Smooth muscle cell (in vitro differentiated cells): ENCODE measurements around the gene NEK7. TPM values are rescaled to one million over a fixed set of nuclear protein-coding genes. Genes with fewer than 3 reads are reported as not detected.

Source experiments
- DNase-seq: peaks from one replicate; lab custom pipeline; 2025; ENCODE audit not compliant: unreplicated experiment; lab: John Stamatoyannopoulos, UW
- H2AFZ ChIP-seq: fragments of 200-600 bp; sonication (generic); 2 replicates; pipeline ENCODE4 v1.6.0; 2016; ENCODE audit warnings: antibody characterized with exemption, low read depth, mild to moderate bottlenecking
- H3F3A ChIP-seq: fragments of 200-600 bp; sonication (generic); 2 replicates; pipeline ENCODE4 v1.6.0; 2017; ENCODE audit warnings: antibody characterized with exemption, low read depth
- H3K27ac ChIP-seq: fragments of 200-600 bp; sonication (generic); 2 replicates; pipeline ENCODE4 v1.5.1; 2016; ENCODE audit warnings: low read depth, mild to moderate bottlenecking
- H3K27me3 ChIP-seq: fragments of 200-600 bp; sonication (generic); 2 replicates; pipeline ENCODE4 v1.6.1; 2016; ENCODE audit warnings: low read depth, mild to moderate bottlenecking
- H3K36me3 ChIP-seq: fragments of 200-600 bp; sonication (generic); 2 replicates; pipeline ENCODE4 v1.5.1; 2016; ENCODE audit warnings: low read depth
- H3K4me1 ChIP-seq: fragments of 200-600 bp; sonication (generic); 2 replicates; pipeline ENCODE4 v1.5.1; 2016; ENCODE audit warnings: low read depth
- H3K4me2 ChIP-seq: fragments of 200-600 bp; sonication (generic); 2 replicates; pipeline ENCODE4 v1.6.0; 2016; ENCODE audit warnings: mild to moderate bottlenecking
- H3K4me3 ChIP-seq: fragments of 200-600 bp; sonication (generic); 2 replicates; pipeline ENCODE4 v1.5.1; 2016; ENCODE audit warnings: mild to moderate bottlenecking
- H3K79me2 ChIP-seq: fragments of 200-600 bp; sonication (generic); 2 replicates; pipeline ENCODE4 v1.6.0; 2016; ENCODE audit warnings: low read depth, mild to moderate bottlenecking
- H3K9ac ChIP-seq: fragments of 200-600 bp; sonication (generic); 2 replicates; pipeline ENCODE4 v1.6.0; 2016; ENCODE audit warnings: low read depth
- H3K9me3 ChIP-seq: fragments of 200-600 bp; sonication (generic); replicated peaks from 2 replicates; pipeline ENCODE4 v1.5.1; 2016; ENCODE audit warnings: low read depth
- H4K20me1 ChIP-seq: fragments of 200-600 bp; sonication (generic); 2 replicates; pipeline ENCODE4 v1.6.0; 2016; ENCODE audit warnings: low read depth
- WGBS: methylation state at CpG from one replicate; pipeline ENCODE4 v1.1.7; 2016; ENCODE audit warnings: low lambda C conversion rate; 5-methylcytosine and 5-hydroxymethylcytosine counted together
- polyA plus RNA-seq: library from polyadenylated mRNA; unstranded; fragments of >200 nt; fragmentation: Nextera tagmentation; extraction: Ambion mirVana; gene quantifications from 2 replicates; pipeline ENCODE4 v1.2.1, GENCODE V29; 2016
- total RNA-seq: library from RNA; depleted of rRNA; stranded (reverse); fragments of >200 nt; gene quantifications from 2 replicates; pipeline ENCODE4 v1.2.3, GENCODE V29; 2014
- TF ChIP-seq, protein P1 (sequence below): fragments of 200-600 bp; sonication (generic); IDR thresholded peaks from 2 replicates; pipeline ENCODE4 v1.5.1; 2017; ENCODE audit warnings: borderline replicate concordance, mild to moderate bottlenecking, antibody characterized with exemption; ENCODE audit not compliant: insufficient read depth, poor library complexity, severe bottlenecking

The NEK7 gene
- total and polyA plus RNA-seq, 2 experiments from 2014 or later, result 26.1 to 141 TPM

DNA sequence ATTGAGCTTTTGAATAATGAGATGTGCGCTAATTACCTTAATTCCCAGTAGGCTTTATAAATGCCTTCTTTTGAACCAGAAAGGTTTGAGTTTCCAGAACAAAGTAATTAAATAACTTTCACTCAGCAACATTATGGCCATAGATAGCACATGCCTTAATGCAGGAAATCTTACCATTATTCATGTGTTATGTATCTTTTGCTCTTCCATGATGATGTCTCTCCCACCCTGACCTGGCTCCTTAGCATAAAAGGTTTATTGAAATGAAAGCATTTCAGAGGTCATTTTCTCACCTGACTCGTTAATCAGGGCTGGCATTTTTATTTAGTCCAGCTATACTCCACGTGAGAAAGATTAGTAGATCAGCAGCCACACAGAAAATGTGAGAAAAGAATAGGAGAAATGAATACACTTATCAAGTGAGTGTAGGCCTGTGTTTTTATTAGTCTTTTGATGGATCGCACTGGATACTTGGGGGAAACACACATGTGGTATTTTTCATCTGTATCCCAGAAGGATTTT is 203.5 kb downstream of the NEK7 start:
- H2AFZ ChIP-seq, result no peak overlapping the region
- no peaks in the 10 kb centered on the region for H4K20me1 ChIP-seq
- H3K9me3 ChIP-seq, result no peaks in the 10 kb centered on the region
- H3F3A ChIP-seq, result no peaks in the 10 kb centered on the region
- H3K4me2 ChIP-seq, result no peak overlapping the region
- no peaks in the 10 kb centered on the region for H3K36me3 ChIP-seq
- H3K4me1 ChIP-seq, result no peaks in the 10 kb centered on the region
- no peak overlapping the region for H3K27ac ChIP-seq
- TF ChIP-seq, protein P1, sequence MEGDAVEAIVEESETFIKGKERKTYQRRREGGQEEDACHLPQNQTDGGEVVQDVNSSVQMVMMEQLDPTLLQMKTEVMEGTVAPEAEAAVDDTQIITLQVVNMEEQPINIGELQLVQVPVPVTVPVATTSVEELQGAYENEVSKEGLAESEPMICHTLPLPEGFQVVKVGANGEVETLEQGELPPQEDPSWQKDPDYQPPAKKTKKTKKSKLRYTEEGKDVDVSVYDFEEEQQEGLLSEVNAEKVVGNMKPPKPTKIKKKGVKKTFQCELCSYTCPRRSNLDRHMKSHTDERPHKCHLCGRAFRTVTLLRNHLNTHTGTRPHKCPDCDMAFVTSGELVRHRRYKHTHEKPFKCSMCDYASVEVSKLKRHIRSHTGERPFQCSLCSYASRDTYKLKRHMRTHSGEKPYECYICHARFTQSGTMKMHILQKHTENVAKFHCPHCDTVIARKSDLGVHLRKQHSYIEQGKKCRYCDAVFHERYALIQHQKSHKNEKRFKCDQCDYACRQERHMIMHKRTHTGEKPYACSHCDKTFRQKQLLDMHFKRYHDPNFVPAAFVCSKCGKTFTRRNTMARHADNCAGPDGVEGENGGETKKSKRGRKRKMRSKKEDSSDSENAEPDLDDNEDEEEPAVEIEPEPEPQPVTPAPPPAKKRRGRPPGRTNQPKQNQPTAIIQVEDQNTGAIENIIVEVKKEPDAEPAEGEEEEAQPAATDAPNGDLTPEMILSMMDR, result no peak
- H3K9ac ChIP-seq, result no peak overlapping the region
- WGBS, result 90% methylated on average over 4 of the region's 4 CpGs
- H3K27me3 ChIP-seq, result no peaks in the 10 kb centered on the region
- no peak for DNase-seq
- H3K79me2 ChIP-seq, result no peaks in the 10 kb centered on the region
- H3K4me3 ChIP-seq, result no peak overlapping the region

DNA sequence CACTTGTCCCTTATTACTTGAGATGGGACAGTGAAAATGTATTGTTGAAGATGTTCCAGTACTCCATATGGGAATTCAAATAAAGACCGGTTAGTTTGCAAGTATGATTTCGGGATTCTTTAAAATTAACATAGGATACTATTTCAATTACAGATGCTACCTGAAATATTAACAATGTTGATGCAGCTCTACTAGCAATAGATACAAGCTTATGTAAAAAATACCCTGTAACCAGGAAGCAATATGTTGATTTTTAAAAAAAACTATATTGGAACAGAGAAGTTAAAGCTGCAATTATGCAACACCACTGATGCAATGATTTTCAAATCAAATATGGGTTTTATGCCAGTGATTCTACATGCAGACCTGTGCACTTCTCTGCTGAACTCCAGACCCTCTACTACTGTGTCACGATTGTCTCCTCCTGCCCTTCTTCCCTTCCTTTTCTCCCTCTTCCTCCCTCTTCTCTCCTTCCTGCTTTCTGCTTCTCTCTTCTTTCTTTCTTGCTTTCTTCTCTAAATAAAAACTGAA is 204.5 kb downstream of the NEK7 start:
- Histone ChIP-seq H3K4me2 (no peak overlapping the region), H3K9me3 (no peaks in the 10 kb centered on the region), H3K79me2 (no peaks in the 10 kb centered on the region), H3K36me3 (no peaks in the 10 kb centered on the region), H3K9ac (no peak overlapping the region), H3K4me3 (no peak overlapping the region), H2AFZ (no peak overlapping the region), H3K27ac (no peak overlapping the region), H4K20me1 (no peaks in the 10 kb centered on the region), H3F3A (no peaks in the 10 kb centered on the region), H3K27me3 (no peaks in the 10 kb centered on the region), H3K4me1 (no peaks in the 10 kb centered on the region)
- WGBS, result 97% methylated on average over 3 of the region's 3 CpGs
- TF ChIP-seq, protein P1, result no peak
- DNase-seq, result no peak

DNA sequence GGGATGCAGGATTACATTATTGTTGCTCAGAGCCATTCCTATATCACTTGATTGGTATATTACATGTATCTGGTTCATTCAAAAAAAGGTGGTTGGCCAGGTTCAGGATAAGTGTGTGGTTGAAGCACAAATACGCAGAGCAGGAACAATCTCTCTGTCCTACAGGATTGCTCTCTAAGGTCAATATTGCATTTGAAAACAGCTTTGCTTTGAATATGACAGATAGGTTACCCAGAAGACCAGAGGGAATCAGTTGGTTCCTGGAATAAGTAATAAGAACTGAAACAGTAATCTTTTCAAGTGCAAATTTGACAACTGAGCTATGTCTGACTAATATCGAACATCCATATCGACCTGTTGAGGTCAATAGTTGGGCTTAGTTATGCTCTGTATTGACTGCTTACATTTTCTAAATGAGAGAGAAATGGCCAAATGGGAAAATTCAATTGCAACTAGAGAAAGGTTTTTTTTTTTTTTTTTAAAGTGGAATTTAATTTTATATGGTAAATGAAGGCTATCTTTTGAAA is 206.9 kb downstream of the NEK7 start:
- Histone ChIP-seq H3K79me2 (no peaks in the 10 kb centered on the region), H3K9ac (no peak overlapping the region), H3K4me3 (no peak overlapping the region), H3K27ac (no peak overlapping the region), H4K20me1 (no peaks in the 10 kb centered on the region), H3K4me2 (no peak overlapping the region), H3K4me1 (no peaks in the 10 kb centered on the region), H3F3A (no peaks in the 10 kb centered on the region), H2AFZ (no peak overlapping the region), H3K9me3 (no peaks in the 10 kb centered on the region), H3K36me3 (no peaks in the 10 kb centered on the region), H3K27me3 (no peaks in the 10 kb centered on the region)
- no peak for DNase-seq
- TF ChIP-seq, protein P1, result no peak
- 95% methylated on average over 3 of the region's 3 CpGs for WGBS

- TF ChIP-seq, protein P1, result no peak
- 71% methylated on average over 2 of the region's 2 CpGs for WGBS
Observed at GRCh38 chr1:198364471-198364870, 207.7 kb downstream of the NEK7 start.

More at GRCh38 chr1:198364471-198364870, 207.7 kb downstream of the NEK7 start:
- no peak overlapping the region for H3K27ac ChIP-seq
- no peaks in the 10 kb centered on the region for H3K4me1 ChIP-seq
- H3K9me3 ChIP-seq, result no peaks in the 10 kb centered on the region
- no peaks in the 10 kb centered on the region for H3K36me3 ChIP-seq
- H3F3A ChIP-seq, result no peaks in the 10 kb centered on the region
- H3K9ac ChIP-seq, result no peak overlapping the region
- no peaks in the 10 kb centered on the region for H4K20me1 ChIP-seq
- no peaks in the 10 kb centered on the region for H3K79me2 ChIP-seq
- no peak overlapping the region for H3K4me2 ChIP-seq
- H3K27me3 ChIP-seq, result no peaks in the 10 kb centered on the region
- no peak overlapping the region for H3K4me3 ChIP-seq
- DNase-seq, result no peak
- H2AFZ ChIP-seq, result no peak overlapping the region
